Measurements from ENCODE around the gene LCN2.
"Not testable (repeated sequence)": the region's sequence is repeated elsewhere in the genome, so short reads cannot be mapped to it uniquely, and the experiment has no call there.

Gene LCN2

DNA sequence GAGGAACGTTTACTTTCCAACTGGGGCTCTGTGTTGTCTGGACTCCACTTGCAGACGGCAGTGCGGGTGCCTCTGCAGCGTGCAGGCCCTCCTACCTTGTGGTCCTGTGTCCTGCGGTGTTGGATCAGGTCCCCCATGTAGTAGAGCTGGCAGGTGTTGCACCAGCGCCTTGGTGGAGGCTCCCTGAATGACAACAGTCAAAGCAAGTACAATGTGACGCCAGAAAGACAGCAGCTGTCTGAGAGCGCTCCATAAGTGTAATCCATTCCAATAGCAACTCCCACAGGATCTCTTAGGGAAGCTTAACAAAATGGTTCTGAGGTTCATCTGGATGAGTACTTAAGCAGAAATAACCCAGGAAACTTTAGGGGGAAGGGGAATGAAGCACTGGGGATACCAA is 20.7 kb downstream of the LCN2 start:
- no peak for DNase-seq

DNA sequence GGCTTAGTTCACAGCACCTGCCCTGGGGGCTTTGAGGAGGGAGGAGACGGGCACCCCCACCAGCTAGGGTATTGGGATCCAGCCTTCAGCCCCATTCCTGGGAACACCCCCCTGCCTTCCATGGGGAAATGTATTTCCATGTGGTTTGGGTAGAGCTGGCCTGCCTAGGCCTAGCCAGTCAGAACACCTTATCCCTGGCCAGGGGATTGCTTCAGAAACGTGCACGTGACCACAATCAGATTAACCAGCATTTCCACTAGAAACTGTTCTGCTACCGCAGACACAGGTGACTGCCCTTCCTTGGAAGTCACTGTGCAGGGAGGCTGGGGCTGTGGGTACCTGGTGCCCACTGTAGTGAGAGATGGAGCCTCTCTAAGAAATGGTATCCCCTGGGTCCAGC is 24.8 kb downstream of the LCN2 start:
- no peak for DNase-seq

DNA sequence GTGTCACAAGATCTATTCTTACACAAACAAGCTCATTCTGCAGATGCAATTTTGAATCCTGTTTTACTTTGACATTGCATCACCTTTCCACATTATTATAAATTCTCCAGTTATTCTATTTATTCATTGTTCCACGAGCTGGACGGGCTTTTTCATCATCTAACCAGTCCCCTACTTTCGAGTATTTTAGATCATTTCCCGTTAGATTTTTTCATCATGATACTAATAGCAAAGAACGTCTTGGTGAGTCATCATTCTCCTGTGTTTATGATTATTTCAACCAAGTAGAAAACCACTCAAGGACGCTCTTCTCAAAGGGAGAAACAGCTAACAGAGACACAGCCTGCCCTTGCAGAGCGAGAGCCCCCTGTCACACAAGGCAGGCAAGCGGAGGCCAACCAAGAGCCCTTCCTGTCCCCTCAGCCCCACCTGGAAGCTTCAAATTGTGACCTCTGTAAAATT is 25.9 kb downstream of the LCN2 start:
- no peak for DNase-seq

DNA sequence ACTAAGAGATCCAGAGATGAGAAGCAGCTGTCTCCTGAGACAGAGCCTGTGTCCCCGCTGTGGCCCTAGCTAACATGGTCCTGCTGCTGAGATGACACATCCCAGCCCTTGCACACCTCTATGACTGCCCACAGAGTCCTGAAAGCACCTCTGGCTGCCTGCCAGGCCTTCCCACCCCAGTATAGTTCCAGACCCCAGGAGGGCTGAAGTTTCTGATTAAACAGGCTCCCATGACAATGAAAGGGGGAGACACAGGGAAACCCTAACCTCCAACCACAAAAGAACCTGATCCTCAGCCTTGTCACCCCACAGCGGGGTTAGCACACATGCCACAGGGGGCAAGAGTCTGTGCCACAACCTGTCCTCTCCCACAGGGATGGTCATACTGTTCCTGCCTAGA is 26.5 kb downstream of the LCN2 start:
- DNase-seq, result no peak

DNA sequence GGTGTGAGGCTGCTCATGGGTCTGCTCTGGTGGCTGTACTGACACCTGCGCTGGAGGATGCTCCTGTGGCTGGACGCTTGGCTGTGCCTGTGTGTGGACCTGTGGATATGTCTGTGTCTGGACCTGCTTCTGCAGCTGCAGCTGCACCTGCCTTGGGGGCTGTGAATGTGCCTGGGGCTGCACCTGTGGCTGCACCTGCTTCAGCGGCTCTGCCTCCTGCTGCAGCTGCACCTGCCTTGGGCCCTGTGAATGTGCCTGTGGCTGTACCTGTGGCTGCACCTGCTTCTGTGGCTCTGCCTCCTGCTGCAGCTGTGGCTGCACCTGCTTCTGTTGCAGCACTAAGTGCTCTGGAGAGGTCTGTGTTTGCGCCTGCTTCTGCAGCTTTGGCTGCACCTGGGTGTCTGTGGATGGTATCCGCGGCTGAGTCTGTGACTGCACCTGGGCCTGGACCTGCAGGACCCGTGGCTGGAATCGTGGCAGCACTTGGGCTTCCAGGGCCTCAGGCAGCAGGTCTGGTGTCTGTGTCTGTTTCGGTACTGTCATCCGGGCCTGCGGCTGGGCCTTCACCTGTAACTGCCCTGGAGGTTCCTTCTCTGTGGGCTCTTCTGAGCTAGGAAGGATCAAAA is 29.7 kb downstream of the LCN2 start:
- no peak for DNase-seq

DNA sequence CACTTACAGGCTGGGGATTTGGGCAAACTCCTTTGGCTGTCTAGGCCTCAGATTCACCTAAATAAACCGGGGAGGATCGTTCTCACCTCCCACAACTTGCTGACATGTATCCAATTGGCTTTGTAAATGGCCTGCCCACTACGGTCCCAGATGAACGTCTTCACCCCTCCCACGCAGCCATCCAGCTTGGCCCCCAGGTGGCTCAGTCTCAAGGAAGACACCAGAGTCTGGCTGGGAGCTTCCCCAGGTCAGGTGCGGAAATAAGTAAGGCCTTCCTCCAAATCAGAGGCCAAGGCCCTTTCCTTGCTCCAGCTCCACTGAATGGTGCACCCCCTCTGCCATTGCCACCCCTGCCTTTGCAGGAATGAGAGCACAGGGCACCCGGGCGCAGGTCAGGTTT is 30.7 kb downstream of the LCN2 start:
- no peak for DNase-seq

DNA sequence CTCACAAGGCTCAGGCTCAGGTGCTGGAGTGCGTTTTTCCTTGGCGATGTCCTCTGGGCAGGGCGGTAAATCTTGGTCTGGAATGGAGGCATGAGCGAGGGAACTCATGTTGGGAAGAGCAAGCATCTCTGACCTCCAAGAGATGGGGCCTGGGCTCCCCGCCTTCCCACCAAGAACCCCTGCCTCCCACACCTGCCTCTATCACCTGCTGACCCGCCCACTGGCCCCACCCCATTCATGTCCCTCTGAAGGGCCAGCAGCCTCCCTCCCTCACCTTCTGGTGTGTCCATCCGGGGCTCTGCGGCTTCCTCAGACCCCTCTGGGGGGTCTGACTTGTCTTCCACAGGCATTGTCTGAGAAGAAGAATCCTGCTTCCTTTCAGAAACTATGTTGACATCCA is 31.2 kb downstream of the LCN2 start:
- DNase-seq, result no peak

DNA sequence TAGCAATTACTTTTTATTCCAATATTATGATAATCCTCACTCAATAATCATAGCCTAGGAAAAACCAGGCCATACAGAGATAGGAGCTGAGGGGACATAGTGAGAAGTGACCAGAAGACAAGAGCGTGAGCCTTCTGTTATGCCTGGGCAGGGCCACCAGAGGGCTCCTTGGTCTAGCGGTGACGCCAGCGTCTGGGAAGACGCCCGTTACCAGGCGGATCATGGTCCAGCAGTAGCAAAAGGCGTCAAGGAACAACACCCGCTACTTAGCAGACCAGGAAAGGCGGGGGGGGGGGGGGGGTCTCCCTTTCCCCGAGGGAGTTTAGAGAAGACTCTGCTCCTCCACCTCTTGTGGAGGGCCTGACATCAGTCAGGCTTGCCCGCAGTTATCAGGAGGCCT is 32.2 kb downstream of the LCN2 start:
- DNase-seq, result not testable (repeated sequence)

DNA sequence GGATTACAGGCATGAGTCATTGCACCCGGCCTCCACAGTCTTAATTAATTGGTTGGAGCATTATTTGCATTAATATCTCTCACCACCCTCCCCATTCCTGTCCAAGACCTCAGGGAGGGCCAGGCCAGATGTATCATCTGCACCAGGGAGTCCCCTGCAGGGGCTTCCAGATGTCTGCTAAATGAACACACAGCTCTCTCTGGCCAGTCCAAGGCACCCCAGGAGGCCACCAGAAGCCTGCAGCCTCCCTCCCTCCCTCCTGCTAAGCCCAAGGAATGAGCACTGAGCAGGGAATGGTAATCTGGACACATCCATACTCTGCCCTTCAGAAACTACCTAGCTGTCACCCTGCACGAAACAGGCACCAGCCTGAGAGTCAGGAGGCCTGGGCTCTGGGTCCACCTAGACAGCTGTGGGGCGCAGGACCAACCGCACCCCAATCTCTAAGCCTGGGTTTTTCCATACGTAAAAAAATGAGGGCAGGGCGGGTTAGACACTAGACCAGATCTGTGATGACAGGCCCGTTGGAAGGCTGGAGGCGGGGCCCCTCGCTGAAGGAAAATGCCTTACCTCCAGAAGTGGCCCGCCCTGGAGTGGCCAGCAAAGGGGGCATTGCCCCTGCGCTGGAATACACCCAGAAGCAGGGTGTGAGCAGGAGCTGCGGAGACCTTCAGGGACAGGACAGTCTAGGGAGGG is 33.8 kb downstream of the LCN2 start:
- DNase-seq, result no peak

DNA sequence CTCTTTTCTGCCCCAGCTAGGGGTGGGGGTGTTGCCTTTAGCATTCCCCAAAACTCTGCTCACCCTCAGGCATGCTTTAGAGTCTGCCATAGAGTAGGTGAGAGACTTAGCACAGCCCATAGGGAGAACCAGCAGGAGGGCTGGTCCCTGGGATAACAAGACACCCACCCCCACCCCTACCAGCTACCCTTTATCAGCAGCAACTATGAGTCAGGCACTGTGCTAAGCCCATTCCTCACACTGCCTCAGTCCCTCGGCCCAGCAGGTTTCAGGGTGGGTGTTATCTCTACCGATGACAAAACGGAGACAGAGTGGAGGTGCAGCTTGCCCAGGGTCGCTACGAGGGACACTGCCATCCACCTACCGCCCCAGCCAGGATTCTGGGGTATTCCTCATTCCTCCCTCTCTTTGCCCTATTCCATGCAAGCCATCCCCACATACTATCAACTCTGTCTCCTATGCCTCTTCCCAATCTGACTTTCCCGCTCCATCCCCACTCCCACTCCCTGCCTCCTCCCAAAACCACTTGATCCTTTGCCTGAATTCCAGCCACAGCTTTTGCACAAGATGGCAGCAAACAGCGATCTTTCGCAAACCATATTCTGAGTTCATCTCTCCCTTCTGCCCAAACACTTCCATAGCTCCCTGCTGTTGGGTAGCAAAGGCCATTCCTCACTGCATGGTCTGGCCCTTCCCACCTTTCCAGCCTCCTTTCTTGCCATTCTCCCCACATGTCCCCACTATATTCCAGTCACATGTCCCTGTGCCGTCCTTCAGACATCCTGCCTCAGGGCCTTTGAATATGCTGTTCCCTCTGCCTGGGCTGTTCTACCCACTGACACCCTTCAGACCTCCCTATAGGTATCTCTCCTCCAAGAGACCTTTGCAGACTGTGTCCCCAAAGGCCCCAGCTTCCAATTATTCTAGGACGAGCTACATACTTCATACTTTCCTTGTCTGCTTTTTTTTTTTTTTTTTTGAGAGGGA is 37.0 kb downstream of the LCN2 start:
- no peak for DNase-seq

DNA sequence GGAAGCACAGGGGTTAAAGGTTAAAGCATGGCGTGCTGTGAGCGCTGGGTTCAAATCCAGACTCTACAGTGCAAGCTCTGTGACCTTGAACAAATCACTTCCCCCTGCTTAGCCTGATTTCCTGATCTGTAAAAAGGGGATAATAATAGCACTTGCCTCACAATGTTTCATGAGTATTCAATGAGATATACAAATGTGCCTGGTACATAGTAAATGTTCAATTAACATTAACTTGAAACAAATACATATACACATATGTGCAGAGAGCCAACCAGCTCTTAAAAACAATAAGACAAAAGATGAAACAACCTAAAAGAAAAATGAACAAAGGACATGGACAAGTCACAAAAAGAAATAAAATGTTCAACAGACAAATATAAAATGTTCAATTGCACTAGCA is 38.1 kb downstream of the LCN2 start:
- DNase-seq, result no peak

DNA sequence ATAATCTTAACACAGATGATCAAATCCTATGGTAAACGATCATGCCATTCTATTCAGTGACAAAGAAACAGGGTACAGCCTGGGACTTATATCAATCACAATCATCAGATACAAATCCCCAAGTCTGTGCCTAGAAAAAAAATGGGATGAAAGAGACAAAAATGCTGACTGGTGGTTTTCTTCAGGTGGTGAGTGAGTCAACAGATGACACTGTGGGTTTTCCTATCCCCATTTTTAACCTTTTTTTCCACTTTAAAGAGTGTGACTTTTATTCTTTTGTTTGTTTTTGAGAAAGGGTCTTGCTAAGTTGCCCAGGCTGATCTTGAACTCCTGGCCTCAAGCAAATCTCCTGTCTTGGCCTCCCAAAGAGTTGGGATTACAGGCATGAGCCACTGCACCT is 39.0 kb downstream of the LCN2 start:
- no peak for DNase-seq

DNA sequence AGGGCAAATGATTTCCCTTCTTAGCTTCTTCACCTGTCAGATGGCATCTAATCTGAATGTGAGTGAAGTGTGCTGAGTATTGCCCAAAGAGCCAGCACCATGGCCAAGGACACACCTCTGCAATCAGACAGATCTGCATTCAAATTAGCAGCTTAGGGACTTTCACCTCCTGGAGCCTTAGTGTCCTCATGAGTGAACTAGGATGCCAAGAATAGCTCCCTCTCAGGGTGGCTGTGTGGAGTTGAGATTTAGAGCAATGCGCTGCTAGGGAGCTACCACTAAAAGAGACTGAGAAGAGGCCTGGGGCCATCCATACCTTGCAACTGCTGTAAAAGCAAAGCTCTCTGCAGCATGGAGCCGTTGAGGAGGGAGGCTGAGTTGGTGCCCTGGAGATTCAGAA is 40.8 kb downstream of the LCN2 start:
- DNase-seq, result no peak

DNA sequence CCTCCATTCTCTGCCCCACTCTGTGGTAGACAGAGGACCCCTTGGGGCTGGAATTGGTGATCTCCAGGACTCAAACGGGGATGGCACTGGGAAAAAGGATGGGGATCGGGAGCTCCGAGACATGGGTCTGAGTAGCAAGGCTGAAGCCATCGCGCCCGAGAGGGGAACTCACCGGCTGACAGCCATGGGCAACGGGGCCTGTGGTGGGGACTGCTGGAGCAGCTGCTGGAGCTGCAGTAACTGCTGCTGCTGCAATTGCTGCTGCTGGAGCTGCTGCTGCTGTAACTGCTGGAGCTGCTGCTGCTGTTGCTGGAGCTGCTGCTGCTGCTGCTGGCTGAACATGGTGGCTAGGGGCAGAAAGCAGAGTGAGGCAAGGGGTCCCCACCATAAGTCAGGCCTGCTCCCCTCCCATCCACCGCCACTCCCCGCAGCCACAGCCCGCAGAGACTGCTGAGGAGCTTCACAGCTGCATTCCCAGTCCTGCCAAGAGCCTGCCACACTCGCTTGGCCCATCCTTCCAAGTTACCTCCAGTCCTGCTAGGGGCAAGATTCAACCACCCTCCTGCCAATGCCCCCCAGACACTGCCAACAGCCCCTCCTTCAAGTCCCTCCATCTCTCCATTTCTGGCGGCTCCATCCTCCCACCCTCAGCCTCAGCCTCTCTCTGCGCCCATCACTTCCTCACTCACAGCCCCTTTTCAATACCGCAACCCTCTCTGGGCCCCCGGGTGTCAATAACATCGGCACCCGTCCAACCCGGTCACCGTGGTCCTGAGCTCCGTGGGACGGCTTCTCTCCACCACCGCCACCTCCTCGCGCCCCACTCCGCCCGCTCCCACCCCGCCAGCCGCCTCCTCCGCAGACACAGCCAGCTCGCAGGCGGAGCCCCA is 41.5 kb downstream of the LCN2 start:
- DNase-seq, result no peak

DNA sequence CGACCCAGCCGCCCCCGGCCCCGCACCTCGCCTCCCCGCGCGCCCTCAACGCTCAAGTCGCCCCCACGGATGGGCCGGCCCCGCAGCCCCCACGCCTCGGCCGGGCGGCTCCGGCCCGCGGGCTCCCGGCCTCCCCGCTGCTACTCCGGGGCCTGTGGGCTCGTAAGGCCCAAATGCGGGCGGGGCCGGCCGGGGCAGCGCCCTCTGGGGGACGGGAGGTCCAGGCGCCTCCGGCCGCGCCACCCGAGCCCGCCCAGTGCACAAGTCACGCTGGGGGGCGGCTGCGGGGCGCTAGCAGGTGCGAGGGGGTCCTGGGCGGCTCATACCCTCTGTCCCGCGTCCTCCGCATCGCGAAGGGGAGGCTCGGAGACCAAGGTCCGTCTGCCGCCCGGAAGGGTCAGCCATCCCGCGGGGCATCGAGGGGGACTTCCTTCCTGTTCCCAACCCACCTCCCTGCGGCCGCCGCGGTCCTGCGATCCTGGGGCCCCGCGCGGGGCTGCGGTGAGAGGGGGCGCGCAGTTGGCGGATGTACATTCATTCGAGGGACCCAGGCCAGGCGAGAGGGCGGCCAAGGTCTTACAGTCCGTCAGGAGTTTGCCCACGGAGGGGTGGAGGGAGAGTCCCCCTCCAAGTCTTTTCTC is 42.3 kb downstream of the LCN2 start, which contains the start of gene CIZ1:
TSS of gene CIZ1 (minus strand) at position 167 of the 641 bp plus-strand sequence. CDS start 715 bp downstream, outside the sequence.
- DNase-seq, result no peak

DNA sequence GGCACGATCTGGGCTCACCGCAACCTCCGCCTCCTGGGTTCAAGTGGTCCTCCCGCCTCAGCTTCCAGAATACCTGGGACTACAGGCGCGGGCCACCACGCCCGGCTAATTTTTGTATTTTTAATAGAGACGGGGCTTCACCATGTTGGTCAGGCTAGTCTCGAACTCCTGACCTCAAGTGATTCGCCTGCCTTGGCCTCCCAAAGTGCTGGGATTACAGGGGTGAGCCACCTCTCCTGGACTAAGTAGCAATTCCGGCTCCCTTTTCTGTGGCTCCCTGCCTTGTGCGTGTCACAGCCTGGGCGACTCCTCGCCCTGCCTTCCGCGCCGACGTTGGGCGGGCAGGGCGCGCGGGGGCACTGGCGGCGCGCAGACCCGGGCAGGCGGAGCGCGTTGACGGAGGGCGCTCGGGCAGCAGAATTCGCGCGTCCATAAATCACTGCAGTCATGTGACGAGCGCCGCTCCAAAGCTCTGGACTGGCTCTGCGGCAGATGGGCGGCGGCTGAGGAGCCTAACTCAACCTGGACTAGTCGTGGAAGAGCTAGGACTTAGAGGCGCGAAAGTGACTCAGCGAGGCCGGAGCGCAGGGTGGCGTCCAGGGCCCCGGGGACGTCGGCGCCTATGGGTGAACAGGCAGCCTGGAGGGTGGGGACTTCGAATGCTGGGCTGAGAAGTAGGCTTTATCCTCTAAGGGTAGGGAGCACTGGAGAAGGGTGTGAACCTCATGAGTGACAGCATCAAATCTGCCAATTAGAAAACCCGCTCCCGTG is 43.5 kb downstream of the LCN2 start:
- peak; percentile 50 for DNase-seq

DNA sequence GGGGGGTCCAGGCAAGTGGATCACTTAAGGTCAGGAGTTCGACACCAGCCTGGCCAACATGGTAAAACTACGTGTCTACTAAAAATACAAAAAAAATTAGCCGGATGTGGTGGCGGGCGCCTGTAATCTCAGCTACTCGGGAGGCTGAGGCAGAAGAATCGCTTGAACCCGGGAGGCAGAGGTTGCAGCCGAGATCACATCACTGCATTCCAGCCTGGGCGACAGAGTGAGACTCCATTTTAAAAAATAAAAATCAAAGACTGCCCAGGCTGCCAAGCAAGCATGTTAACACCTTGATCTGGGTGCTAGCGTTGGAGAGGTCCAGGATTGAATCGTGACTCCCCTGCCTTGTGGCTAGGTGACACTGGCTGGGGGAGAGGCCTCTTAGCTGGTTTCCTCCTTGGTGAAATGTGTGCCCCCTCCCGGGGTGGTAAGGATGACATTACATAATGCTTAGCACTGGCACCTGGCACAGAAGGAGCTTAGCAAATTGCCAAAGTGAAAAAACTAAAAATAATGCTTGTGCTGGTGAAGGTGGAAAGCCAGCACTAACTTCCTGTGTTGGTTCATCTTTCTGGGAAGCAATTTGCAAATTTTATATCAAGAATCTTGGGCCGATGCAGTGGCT is 44.3 kb downstream of the LCN2 start:
- no peak for DNase-seq

DNA sequence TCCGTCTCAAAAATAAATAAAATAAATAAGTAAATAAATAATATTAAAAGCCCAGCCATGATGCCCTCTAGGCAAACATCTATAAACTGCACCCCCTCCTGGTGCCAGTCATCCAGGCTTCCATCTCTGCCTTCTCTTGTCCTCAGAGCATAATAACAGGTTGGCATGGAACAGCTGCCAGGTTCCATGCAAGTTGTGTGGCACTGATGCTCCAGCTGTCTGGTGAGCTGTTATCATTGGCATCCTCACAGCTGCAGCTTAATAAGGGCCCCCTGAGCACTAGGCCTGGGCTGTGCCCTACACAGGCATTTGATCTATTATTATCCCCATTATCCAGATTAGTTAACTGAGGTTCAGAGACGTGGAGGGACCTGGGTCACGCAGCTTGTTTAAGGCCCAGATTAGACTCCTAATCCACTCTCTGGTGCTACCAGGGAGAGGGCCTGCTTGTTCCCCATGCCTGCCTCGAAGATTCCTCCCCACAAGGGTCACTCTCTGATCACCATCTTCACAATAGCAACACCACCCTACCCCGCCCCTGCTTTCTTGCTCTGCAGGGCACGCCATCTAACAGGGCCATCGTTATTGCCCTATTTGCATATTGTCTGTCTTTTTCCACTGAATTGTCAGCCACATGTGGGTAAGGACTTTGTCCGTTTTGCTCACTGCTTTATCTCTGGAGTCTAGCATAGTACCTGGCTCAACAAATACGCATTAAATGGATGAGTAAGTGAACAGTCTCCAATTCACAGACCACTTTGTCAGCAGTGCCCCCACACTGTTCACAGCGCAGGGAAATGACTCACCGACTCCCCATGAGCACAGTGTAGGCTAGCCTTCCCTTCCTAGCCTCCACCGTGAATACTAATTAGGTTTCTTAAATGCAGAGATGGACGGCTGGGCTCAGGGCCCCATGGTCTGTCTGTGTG is 52.5 kb downstream of the LCN2 start:
- DNase-seq, result no peak

DNA sequence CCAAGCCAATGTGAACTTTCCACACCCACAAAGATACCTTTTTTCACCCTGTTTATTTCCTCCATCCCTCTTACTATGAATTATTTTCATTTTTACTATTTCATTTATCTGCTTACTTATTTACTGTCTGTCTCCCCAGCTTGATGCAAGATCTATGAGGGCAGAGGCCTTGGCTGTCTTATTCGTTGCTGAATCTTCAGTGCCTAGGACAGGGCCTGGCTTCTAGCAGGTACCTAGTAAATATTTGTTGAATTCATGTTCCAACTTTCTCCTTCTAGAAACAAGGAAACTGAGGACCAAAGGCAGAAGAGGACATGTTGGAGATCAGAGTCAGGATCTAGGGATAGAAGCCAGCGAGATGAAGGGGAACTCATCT is 53.4 kb downstream of the LCN2 start:
- no peak for DNase-seq
